Activated CD8-positive, alpha-beta T cell treated with anti-CD3 and anti-CD28 coated beads for 36 hours (primary cell): Measurements from ENCODE around the gene ALPI. TPM values are rescaled to one million over a fixed set of nuclear protein-coding genes. Genes with fewer than 3 reads are reported as not detected.
"Not testable (repeated sequence)": the region's sequence is repeated elsewhere in the genome, so short reads cannot be mapped to it uniquely, and the experiment has no call there.

ENCODE experiments used
- ATAC-seq: fragments of 200-7000 bp; cut with Tn5 transposase; one replicate; pipeline ENCODE4 v1.10.0; 2021; ENCODE audit warnings: mild to moderate bottlenecking, moderate library complexity
- CTCF ChIA-PET: fragments of 350-600 bp; sonication (Branson Sonifier 250); formaldehyde crosslinking; loops from one replicate; lab custom pipeline; 2021; ENCODE audit warnings: antibody characterized with exemption; lab: Charles Lee
- POLR2A ChIA-PET: fragments of 350-600 bp; sonication (Branson Sonifier 250); formaldehyde crosslinking; loops from one replicate; lab custom pipeline; 2021; ENCODE audit warnings: antibody characterized with exemption; lab: Charles Lee
- DNase-seq: peaks from one replicate; pipeline ENCODE4 v3.0.0-alpha.2; 2020
- H3K27ac Mint-ChIP-seq: one replicate; pipeline ENCODE4 v1.8.0; 2021; ENCODE audit warnings: mild to moderate bottlenecking, mixed read lengths
- H3K27me3 Mint-ChIP-seq: one replicate; pipeline ENCODE4 v1.8.0; 2021; ENCODE audit warnings: mixed read lengths
- H3K36me3 Mint-ChIP-seq: one replicate; pipeline ENCODE4 v1.8.0; 2021; ENCODE audit warnings: low read depth, mixed read lengths
- H3K4me1 Mint-ChIP-seq: one replicate; pipeline ENCODE4 v1.8.0; 2021; ENCODE audit warnings: low read depth, mixed read lengths
- H3K4me3 Mint-ChIP-seq: one replicate; pipeline ENCODE4 v1.8.0; 2021; ENCODE audit warnings: mild to moderate bottlenecking, moderate library complexity, mixed read lengths
- H3K9me3 Mint-ChIP-seq: one replicate; pipeline ENCODE4 v1.8.0; 2021; ENCODE audit warnings: mixed read lengths
- CTCF ChIP-seq: fragments of 200-600 bp; IDR thresholded peaks from one replicate; pipeline ENCODE4 v1.8.0; 2022; ENCODE audit warnings: antibody characterized with exemption, mild to moderate bottlenecking
- intact Hi-C: fragments of 100-400 bp; cut with micrococcal nuclease; formaldehyde crosslinking; loops from one replicate; pipeline ENCODE4 v1.10.0; 2022
- total RNA-seq, 2 experiments: library from RNA; stranded (reverse); gene quantifications; one replicate each; pipeline ENCODE4 v1.2.3, GENCODE V29; 2021

The ALPI gene
- total RNA-seq, 2 experiments from 2014 or later: not detected

DNA sequence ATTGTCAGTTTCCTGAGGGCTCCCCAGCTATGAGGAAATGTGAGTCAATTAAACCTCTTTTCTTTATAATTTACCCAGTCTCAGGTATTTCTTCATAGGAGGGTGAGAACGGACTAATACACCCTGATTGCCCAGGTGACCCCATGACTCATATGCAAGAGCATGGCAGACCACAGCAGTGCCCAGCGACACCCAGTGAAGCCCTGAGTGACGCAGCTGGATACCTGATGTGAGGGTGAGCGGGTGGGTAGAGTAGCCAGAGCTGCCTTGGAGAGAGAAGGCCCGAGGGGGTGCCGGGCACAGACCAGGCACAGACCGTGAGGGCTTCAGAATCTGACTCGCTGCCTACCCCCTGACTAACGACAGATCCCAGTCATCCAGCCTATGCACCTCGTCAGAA, 33.9 kb upstream of the ALPI start:
- DNase-seq (no peak), ATAC-seq (no peak)
- intact Hi-C loops: no loop called here
- no peaks in the 10 kb centered on the region for H3K36me3 Mint-ChIP-seq
- ChIA-PET CTCF (interaction anchor here (0.9 kb wide), 1 partner anchor 17 kb away, joined by 3 read pairs; no protein-coding TSS in a partner anchor), POLR2A (no interaction called here)
- peaks cover 5% of the 10 kb centered on the region for H3K4me1 Mint-ChIP-seq
- H3K27me3 Mint-ChIP-seq: peaks cover 40% of the 10 kb centered on the region
- H3K27ac Mint-ChIP-seq: no peak overlapping the region
- TF ChIP-seq CTCF: no peak
- peaks cover 3% of the 10 kb centered on the region for H3K9me3 Mint-ChIP-seq
- no peak overlapping the region for H3K4me3 Mint-ChIP-seq

DNA sequence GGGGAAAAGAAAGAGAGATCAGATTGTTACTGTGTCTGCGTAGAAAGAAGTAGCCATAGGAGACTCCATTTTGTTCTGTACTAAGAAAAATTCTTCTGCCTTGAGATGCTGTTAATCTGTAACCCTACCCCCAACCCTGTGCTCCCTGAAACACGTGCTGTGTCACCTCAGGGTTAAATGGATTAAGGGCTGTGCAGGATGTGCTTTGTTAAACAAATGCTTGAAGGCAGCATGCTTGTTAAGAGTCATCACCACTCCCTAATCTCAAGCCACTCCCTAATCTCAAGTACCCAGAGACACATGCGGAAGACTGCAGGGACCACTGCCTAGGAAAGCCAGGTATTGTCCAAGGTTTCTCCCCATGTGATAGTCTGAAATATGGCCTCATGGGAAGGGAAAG, 33.0 kb upstream of the ALPI start:
- CTCF ChIA-PET, H3K27ac Mint-ChIP-seq, intact Hi-C loops, ATAC-seq, H3K4me3 Mint-ChIP-seq, POLR2A ChIA-PET, DNase-seq, H3K36me3 Mint-ChIP-seq, H3K4me1 Mint-ChIP-seq, H3K9me3 Mint-ChIP-seq: not testable (repeated sequence)
- H3K27me3 Mint-ChIP-seq: peaks cover 37% of the 10 kb centered on the region

DNA sequence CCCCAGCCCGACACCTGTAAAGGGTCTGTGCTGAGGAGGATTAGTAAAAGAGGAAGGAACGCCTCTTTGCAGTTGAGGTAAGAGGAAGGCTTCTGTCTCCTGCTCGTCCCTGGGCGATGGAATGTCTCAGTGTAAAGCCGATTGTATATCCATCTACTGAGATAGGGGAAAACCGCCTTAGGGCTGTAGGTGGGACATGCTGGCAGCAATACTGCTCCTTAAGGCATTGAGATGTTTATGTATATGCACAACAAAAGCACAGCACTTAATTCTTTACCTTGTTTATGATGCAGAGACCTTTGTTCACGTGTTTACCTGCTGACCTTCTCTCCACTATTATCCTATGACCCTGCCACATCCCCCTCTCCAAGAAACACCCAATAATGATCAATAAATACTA, 32.5 kb upstream of the ALPI start:
- intact Hi-C loops, POLR2A ChIA-PET, CTCF ChIA-PET, DNase-seq, H3K4me1 Mint-ChIP-seq, H3K36me3 Mint-ChIP-seq, H3K4me3 Mint-ChIP-seq, H3K27ac Mint-ChIP-seq, ATAC-seq, H3K9me3 Mint-ChIP-seq: not testable (repeated sequence)
- peaks cover 33% of the 10 kb centered on the region for H3K27me3 Mint-ChIP-seq

- ATAC-seq: no peak
- no peak for DNase-seq
- Mint-ChIP-seq H3K4me3 (no peak overlapping the region), H3K36me3 (no peaks in the 10 kb centered on the region), H3K9me3 (no peaks in the 10 kb centered on the region), H3K27me3 (no peaks in the 10 kb centered on the region), H3K4me1 (no peaks in the 10 kb centered on the region), H3K27ac (no peak overlapping the region)
- POLR2A ChIA-PET: interaction anchor here (1.0 kb wide), 1 partner anchor 119 kb away, joined by 3 read pairs; the partner anchor contains the start of genes EIF4E2 and TIGD1
- intact Hi-C loops: no loop called here
- CTCF ChIA-PET: interaction anchor here (0.7 kb wide), 1 partner anchor 13 kb away, joined by 3 read pairs; no protein-coding TSS in a partner anchor
- TF ChIP-seq CTCF: no peak
Observed at GRCh38 chr2:232431705-232432590, 24.0 kb upstream of the ALPI start.

DNA sequence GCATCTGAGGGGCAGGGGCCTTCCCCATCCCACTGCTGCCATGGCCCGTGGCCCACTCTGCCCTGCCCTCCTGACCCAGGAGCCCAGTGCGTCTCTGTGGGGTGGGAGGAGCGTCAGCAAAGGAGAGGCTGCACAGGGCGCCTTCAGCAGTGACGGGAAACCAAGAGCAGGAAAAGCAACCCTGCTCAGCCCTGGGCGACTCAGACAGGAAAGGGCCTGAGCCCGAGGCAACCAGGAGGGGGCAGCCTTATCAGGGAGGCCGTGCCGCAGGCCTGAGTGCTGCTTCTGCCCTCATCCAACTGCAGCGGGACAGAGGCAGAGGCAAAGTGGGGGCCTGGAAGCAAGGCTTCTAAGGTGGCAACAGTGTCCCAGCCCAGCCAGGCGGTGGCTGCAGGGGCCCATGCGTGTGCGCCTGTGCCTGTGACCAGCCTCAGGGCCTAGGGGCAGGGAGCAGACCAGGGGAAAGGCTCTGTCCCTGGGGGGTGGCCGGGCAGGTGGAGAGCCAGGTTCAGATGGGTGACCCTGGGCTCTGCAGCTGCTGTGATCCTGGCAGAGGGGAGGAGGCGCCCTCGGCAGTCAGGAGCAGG, 23.3 kb upstream of the ALPI start:
- Mint-ChIP-seq H3K4me1 (no peaks in the 10 kb centered on the region), H3K9me3 (no peaks in the 10 kb centered on the region), H3K36me3 (no peaks in the 10 kb centered on the region), H3K27ac (no peak overlapping the region), H3K27me3 (no peaks in the 10 kb centered on the region), H3K4me3 (no peak overlapping the region)
- CTCF ChIA-PET: interaction anchor here (0.7 to 1.4 kb wide), 2 partner anchors 14 kb away, joined by 3 read pairs; no protein-coding TSS in a partner anchor
- intact Hi-C loops: no loop called here
- peak; percentile 16 for TF ChIP-seq CTCF
- peak; percentile 62 for ATAC-seq
- POLR2A ChIA-PET: interaction anchor here (1.0 kb wide), 1 partner anchor 118 kb away, joined by 3 read pairs; the partner anchor contains the start of genes EIF4E2 and TIGD1
- DNase-seq: no peak

DNA sequence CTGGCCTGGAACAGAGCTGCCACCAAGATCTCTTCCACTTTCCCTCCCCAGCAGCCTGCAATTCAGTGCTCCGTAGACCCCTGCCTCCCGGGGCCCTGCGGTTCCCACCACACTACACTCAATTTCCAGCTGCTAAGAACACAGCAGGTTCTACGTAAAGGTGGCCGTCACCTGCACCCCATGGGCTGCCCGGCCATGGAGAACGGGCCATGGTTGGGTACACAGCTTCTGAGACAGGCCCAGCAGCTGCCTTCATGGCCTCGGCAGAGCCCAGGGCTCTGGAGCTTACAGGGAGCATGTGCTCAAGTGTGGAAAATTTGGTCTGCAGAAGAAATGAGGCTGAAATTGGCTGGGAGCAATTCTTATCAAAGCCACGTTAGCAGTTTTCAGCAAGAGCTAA, 22.3 kb upstream of the ALPI start:
- DNase-seq, H3K36me3 Mint-ChIP-seq, H3K4me3 Mint-ChIP-seq, intact Hi-C loops, H3K4me1 Mint-ChIP-seq, H3K27ac Mint-ChIP-seq, ATAC-seq, POLR2A ChIA-PET, H3K27me3 Mint-ChIP-seq, H3K9me3 Mint-ChIP-seq: not testable (repeated sequence)
- CTCF ChIA-PET: interaction anchor here (1.4 kb wide), 1 partner anchor 13 kb away, joined by 3 read pairs; no protein-coding TSS in a partner anchor
